HEK293 (cell line): Measurements from ENCODE around the gene ZNF641.

Experiments
- AEBP2 ChIP-seq: fragments of 450-650 bp; formaldehyde crosslinking; IDR thresholded peaks from 2 replicates; pipeline ENCODE4 v1.5.1; 2016; ENCODE audit warnings: missing biosample characterization, missing genetic modification characterization, borderline replicate concordance
- EGR2 ChIP-seq: fragments of 450-650 bp; formaldehyde crosslinking; IDR thresholded peaks from 2 replicates; pipeline ENCODE4 v1.5.1; 2016; ENCODE audit warnings: low read depth, missing biosample characterization, missing genetic modification characterization
- FEZF1 ChIP-seq: fragments of 450-650 bp; formaldehyde crosslinking; IDR thresholded peaks from 2 replicates; pipeline ENCODE4 v1.5.1; 2016; ENCODE audit warnings: missing biosample characterization, missing genetic modification characterization
- INSM2 ChIP-seq: fragments of 450-650 bp; formaldehyde crosslinking; IDR thresholded peaks from 2 replicates; pipeline ENCODE4 v1.5.1; 2016; ENCODE audit warnings: missing biosample characterization, missing genetic modification characterization
- KLF1 ChIP-seq: fragments of 450-650 bp; formaldehyde crosslinking; IDR thresholded peaks from 2 replicates; pipeline ENCODE4 v1.5.1; 2016; ENCODE audit warnings: missing biosample characterization, missing genetic modification characterization
- KLF10 ChIP-seq: fragments of 450-650 bp; IDR thresholded peaks from 2 replicates; pipeline ENCODE4 v1.5.1; 2018; ENCODE audit warnings: missing biosample characterization, mild to moderate bottlenecking, missing genetic modification characterization
- KLF16 ChIP-seq: fragments of 450-650 bp; formaldehyde crosslinking; IDR thresholded peaks from 2 replicates; pipeline ENCODE4 v1.5.1; 2017; ENCODE audit warnings: missing biosample characterization, missing genetic modification characterization
- SCRT2 ChIP-seq: fragments of 450-650 bp; formaldehyde crosslinking; IDR thresholded peaks from 2 replicates; pipeline ENCODE4 v1.5.1; 2016; ENCODE audit warnings: missing biosample characterization, missing genetic modification characterization
- WT1 ChIP-seq: fragments of 450-650 bp; formaldehyde crosslinking; IDR thresholded peaks from 2 replicates; pipeline ENCODE4 v1.5.1; 2016; ENCODE audit warnings: missing biosample characterization, missing genetic modification characterization
- ZBTB10 ChIP-seq: fragments of 450-650 bp; formaldehyde crosslinking; IDR thresholded peaks from 2 replicates; pipeline ENCODE4 v1.5.1; 2016; ENCODE audit warnings: missing biosample characterization, missing genetic modification characterization
- ZBTB11 ChIP-seq: fragments of 450-650 bp; formaldehyde crosslinking; conservative IDR thresholded peaks from 2 replicates; pipeline ENCODE4 v1.5.1; 2016; ENCODE audit warnings: low read depth, missing biosample characterization, missing genetic modification characterization
- ZBTB21 ChIP-seq: fragments of 450-650 bp; formaldehyde crosslinking; IDR thresholded peaks from 2 replicates; pipeline ENCODE4 v1.5.1; 2017; ENCODE audit warnings: missing biosample characterization, missing genetic modification characterization
- ZBTB49 ChIP-seq: fragments of 450-650 bp; formaldehyde crosslinking; IDR thresholded peaks from 2 replicates; pipeline ENCODE4 v1.5.1; 2016; ENCODE audit warnings: missing biosample characterization, missing genetic modification characterization, low read depth
- ZEB2 ChIP-seq: fragments of 450-650 bp; formaldehyde crosslinking; IDR thresholded peaks from 2 replicates; pipeline ENCODE4 v1.5.1; 2016; ENCODE audit warnings: missing biosample characterization, missing genetic modification characterization
- ZFHX2 ChIP-seq: fragments of 450-650 bp; formaldehyde crosslinking; conservative IDR thresholded peaks from 2 replicates; pipeline ENCODE4 v1.5.1; 2016; ENCODE audit warnings: missing biosample characterization, missing genetic modification characterization
- ZFP3 ChIP-seq: fragments of 450-650 bp; formaldehyde crosslinking; IDR thresholded peaks from 2 replicates; pipeline ENCODE4 v1.5.1; 2016; ENCODE audit warnings: low read depth, missing biosample characterization, missing genetic modification characterization
- ZNF2 ChIP-seq: fragments of 450-650 bp; formaldehyde crosslinking; IDR thresholded peaks from 2 replicates; pipeline ENCODE4 v1.5.1; 2016; ENCODE audit warnings: missing biosample characterization, missing genetic modification characterization
- ZNF24 ChIP-seq: fragments of 450-650 bp; formaldehyde crosslinking; IDR thresholded peaks from 2 replicates; pipeline ENCODE4 v1.5.1; 2016; ENCODE audit warnings: missing biosample characterization, missing genetic modification characterization
- ZNF324 ChIP-seq: fragments of 450-650 bp; formaldehyde crosslinking; IDR thresholded peaks from 2 replicates; pipeline ENCODE4 v1.5.1; 2016; ENCODE audit warnings: missing biosample characterization, missing genetic modification characterization
- ZNF335 ChIP-seq: fragments of 450-650 bp; formaldehyde crosslinking; conservative IDR thresholded peaks from 2 replicates; pipeline ENCODE4 v1.5.1; 2016; ENCODE audit warnings: missing biosample characterization, missing genetic modification characterization
- ZNF398 ChIP-seq: fragments of 450-650 bp; formaldehyde crosslinking; IDR thresholded peaks from 2 replicates; pipeline ENCODE4 v1.5.1; 2017; ENCODE audit warnings: missing biosample characterization, missing genetic modification characterization
- ZNF48 ChIP-seq: fragments of 450-650 bp; formaldehyde crosslinking; IDR thresholded peaks from 2 replicates; pipeline ENCODE4 v1.5.1; 2016; ENCODE audit warnings: missing biosample characterization, missing genetic modification characterization
- ZNF596 ChIP-seq: fragments of 450-650 bp; IDR thresholded peaks from 2 replicates; pipeline ENCODE4 v1.5.0; 2018; ENCODE audit warnings: missing biosample characterization, mild to moderate bottlenecking, missing genetic modification characterization, moderate library complexity
- ZNF768 ChIP-seq: fragments of 450-650 bp; formaldehyde crosslinking; IDR thresholded peaks from 2 replicates; pipeline ENCODE4 v1.5.1; 2018; ENCODE audit warnings: missing biosample characterization, mild to moderate bottlenecking, missing genetic modification characterization
- ZNF776 ChIP-seq: fragments of 450-650 bp; formaldehyde crosslinking; IDR thresholded peaks from 2 replicates; pipeline ENCODE4 v1.5.0; 2017; ENCODE audit warnings: missing biosample characterization, missing genetic modification characterization, borderline replicate concordance
- ZXDB ChIP-seq: fragments of 450-650 bp; formaldehyde crosslinking; IDR thresholded peaks from 2 replicates; pipeline ENCODE4 v1.5.1; 2016; ENCODE audit warnings: missing biosample characterization, missing genetic modification characterization

ZNF641 gene

GRCh38 chr12:48351022-48351708 lies 446 bp upstream of the ZNF641 start (continued):
- TF ChIP-seq INSM2 (0 out of 2 replicates have a peak, but pooled peaks have one; percentile 36), EGR2 (tag by site-specific recombination) (0 out of 2 replicates have a peak, but pooled peaks have one; percentile 14), ZXDB (peak; percentile 44), ZNF24 (0 out of 2 replicates have a peak, but pooled peaks have one; percentile 30), ZNF398 (tag by site-specific recombination) (peak; percentile 78), ZFP3 (tag by site-specific recombination) (no peak), ZEB2 (tag by site-specific recombination) (peak; percentile 80), ZFHX2 (tag by site-specific recombination) (peak; percentile 54), ZNF596 (tag by site-specific recombination) (no peak), ZNF2 (peak; percentile 55; the same call in 1 of the 2 replicates), ZBTB21 (tag by site-specific recombination) (no peak), ZBTB49 (tag by site-specific recombination) (no peak), KLF10 (tag by site-specific recombination) (no peak), KLF16 (tag by site-specific recombination) (peak; percentile 45; the same call in 1 of the 2 replicates), SCRT2 (tag by site-specific recombination) (0 out of 2 replicates have a peak, but pooled peaks have one; percentile 35), ZNF768 (no peak), ZNF324 (tag by site-specific recombination) (peak; percentile 72; the same call in 1 of the 2 replicates), ZNF48 (tag by site-specific recombination) (no peak), ZNF776 (tag by site-specific recombination) (no peak), ZBTB11 (tag by site-specific recombination) (peak; percentile 34), WT1 (tag by site-specific recombination) (peak; percentile 49; the same call in 1 of the 2 replicates), ZBTB10 (peak; percentile 33; the same call in 1 of the 2 replicates), AEBP2 (tag by site-specific recombination) (no peak), KLF1 (tag by site-specific recombination) (no peak; the same call in 1 of the 2 replicates), FEZF1 (peak; percentile 70; the same call in 1 of the 2 replicates), ZNF335 (peak; percentile 92)
